ENCODE results near the gene CMC1. TPM values are rescaled to one million over a fixed set of nuclear protein-coding genes. Genes with fewer than 3 reads are reported as not detected.

The CMC1 gene
- total RNA-seq, 4 donors from 2014 or later = 5.0 to 26.5 (median 8.6) TPM

DNA sequence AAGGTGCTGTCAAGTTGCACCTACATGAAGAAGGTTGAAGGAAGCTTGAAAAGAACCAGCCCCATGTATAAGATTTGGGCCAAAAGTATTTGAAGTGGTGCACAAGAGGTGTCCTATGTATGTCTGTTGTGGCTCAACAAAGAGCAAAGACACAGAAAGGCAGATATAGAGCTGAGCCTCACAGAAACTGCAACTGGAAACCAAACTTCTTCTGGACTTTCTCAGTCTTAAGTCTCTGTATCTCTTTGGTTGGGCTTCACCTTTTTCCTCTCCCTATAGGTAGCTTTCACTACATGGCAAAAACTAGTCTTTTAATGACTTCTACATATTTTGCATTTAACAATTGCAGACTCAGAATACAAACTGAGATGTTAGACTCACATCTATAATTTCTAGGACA lies 8.8 kb upstream of the CMC1 start:
- DNase-seq = no peak
- no peaks in the 10 kb centered on the region for H3K9me3 ChIP-seq
- H3K4me1 ChIP-seq = no peaks in the 10 kb centered on the region
- intact Hi-C loops (cut with DNase I) = no loop called here
- no peak for TF ChIP-seq POLR2A (IDR thresholded peaks at IDR 0.05)
- TF ChIP-seq, protein P1, sequence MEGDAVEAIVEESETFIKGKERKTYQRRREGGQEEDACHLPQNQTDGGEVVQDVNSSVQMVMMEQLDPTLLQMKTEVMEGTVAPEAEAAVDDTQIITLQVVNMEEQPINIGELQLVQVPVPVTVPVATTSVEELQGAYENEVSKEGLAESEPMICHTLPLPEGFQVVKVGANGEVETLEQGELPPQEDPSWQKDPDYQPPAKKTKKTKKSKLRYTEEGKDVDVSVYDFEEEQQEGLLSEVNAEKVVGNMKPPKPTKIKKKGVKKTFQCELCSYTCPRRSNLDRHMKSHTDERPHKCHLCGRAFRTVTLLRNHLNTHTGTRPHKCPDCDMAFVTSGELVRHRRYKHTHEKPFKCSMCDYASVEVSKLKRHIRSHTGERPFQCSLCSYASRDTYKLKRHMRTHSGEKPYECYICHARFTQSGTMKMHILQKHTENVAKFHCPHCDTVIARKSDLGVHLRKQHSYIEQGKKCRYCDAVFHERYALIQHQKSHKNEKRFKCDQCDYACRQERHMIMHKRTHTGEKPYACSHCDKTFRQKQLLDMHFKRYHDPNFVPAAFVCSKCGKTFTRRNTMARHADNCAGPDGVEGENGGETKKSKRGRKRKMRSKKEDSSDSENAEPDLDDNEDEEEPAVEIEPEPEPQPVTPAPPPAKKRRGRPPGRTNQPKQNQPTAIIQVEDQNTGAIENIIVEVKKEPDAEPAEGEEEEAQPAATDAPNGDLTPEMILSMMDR (IDR thresholded peaks at IDR 0.05) = no peak
- H3K4me3 ChIP-seq = no peak overlapping the region
- no peaks in the 10 kb centered on the region for H3K27me3 ChIP-seq
- no peaks in the 10 kb centered on the region for H3K36me3 ChIP-seq
- no peak overlapping the region for H3K27ac ChIP-seq

GRCh38 chr3:28234454-28234853 lies 7.0 kb upstream of the CMC1 start:
- no peak for DNase-seq
- Histone ChIP-seq H3K9me3 (no peaks in the 10 kb centered on the region), H3K27ac (no peak overlapping the region), H3K27me3 (no peaks in the 10 kb centered on the region), H3K4me3 (no peak overlapping the region), H3K4me1 (no peaks in the 10 kb centered on the region), H3K36me3 (no peaks in the 10 kb centered on the region)
- intact Hi-C loops (cut with DNase I) = no loop called here
- TF ChIP-seq POLR2A (IDR thresholded peaks at IDR 0.05) = no peak
- TF ChIP-seq, protein P1 (IDR thresholded peaks at IDR 0.05) = no peak

DNA sequence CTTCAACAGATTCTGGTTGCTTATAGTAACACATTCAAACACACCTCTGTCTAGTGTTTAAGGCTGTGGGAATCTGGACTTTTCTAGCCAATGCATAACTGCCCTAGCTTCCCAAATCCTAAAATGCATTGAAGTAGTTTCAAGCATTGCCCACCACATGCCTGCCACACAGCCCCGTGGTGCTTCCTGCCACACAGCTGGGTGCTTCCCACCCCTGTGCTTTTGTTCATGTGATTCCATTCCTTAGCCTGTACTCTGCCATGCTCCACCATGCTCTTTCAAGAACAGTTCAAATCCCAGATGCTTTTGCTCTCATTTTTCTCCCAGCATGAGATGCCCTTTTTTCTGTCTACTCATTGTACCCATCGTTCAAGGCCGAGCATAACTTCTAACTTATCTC lies 2.3 kb upstream of the CMC1 start:
- H3K36me3 ChIP-seq = no peaks in the 10 kb centered on the region
- WGBS, 2 donors = 46 to 87% methylated on average over 3 of the region's 3 CpGs
- no peak overlapping the region for H3K4me3 ChIP-seq
- no peaks in the 10 kb centered on the region for H3K27me3 ChIP-seq
- no peak for DNase-seq
- no peak for TF ChIP-seq POLR2A (IDR thresholded peaks at IDR 0.05)
- TF ChIP-seq, protein P1 (IDR thresholded peaks at IDR 0.05) = no peak
- H3K4me1 ChIP-seq = peaks cover 0 to 30% (median 9%) of the 10 kb centered on the region in 3 donors
- no peak overlapping the region for H3K27ac ChIP-seq
- H3K9me3 ChIP-seq = no peaks in the 10 kb centered on the region
- intact Hi-C loops (cut with DNase I) = no loop called here

DNA sequence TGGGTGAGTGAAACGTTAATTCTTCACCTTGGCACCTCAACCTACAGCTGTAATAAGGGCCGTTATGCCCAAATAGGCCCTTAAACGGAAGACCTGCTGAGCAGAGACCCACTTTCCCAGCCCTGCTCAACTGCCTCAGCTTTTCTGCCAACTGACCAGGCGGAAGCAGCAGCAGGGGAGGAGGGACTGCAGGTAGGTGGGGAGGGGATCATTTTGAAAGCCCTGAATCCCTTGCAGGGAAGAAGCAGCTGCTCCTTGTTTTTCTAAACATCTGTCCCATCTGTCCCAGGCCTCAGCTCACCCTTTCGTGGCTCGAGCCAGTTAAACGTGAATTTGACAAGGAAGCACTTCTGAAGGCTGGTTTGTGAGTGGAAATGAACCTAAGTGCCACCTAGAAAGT lies 978 bp upstream of the CMC1 start:
- H3K4me1 ChIP-seq = peaks cover 0 to 43% (median 9%) of the 10 kb centered on the region in 3 donors
- no peaks in the 10 kb centered on the region for H3K9me3 ChIP-seq
- H3K36me3 ChIP-seq = no peaks in the 10 kb centered on the region
- H3K4me3 ChIP-seq = peak overlapping the region in 2 of 4 donors; percentile 81 to 89
- 61 to 83% methylated on average over 4 to 5 of the region's 7 CpGs for WGBS, 2 donors
- TF ChIP-seq, protein P1 (IDR thresholded peaks at IDR 0.05) = no peak
- TF ChIP-seq POLR2A (IDR thresholded peaks at IDR 0.05) = no peak
- intact Hi-C loops (cut with DNase I) = no loop called here
- no peak for DNase-seq
- no peak overlapping the region for H3K27ac ChIP-seq
- H3K27me3 ChIP-seq = no peaks in the 10 kb centered on the region

- Histone ChIP-seq H3K36me3 (no peaks in the 10 kb centered on the region), H3K27ac (no peak overlapping the region), H3K4me3 (peak overlapping the region; percentile 71 to 93 (median 85)), H3K9me3 (no peaks in the 10 kb centered on the region), H3K4me1 (peaks cover 0 to 43% (median 9%) of the 10 kb centered on the region in 3 donors), H3K27me3 (no peaks in the 10 kb centered on the region)
- intact Hi-C loops (cut with DNase I) = no loop called here
- WGBS, 2 donors = 92 to 94% methylated on average over 3 of the region's 3 CpGs
- no peak for DNase-seq
- no peak for TF ChIP-seq POLR2A (IDR thresholded peaks at IDR 0.05)
- TF ChIP-seq, protein P1 (IDR thresholded peaks at IDR 0.05) = no peak
These were observed 1.1 kb downstream of the CMC1 start for GRCh38 chr3:28242519-28242918.

Data from esophagus squamous epithelium (tissue), 5 donors.